Peyer's patch (tissue), 4 donors: Measurements from ENCODE around the gene BRSK1. TPM values are rescaled to one million over a fixed set of nuclear protein-coding genes. Genes with fewer than 3 reads are reported as not detected.

Source experiments
- DNase-seq, 3 donors: peaks; one replicate each; pipeline ENCODE4 v3.0.0-alpha.2; 2017 to 2019
- H3K27ac ChIP-seq, 4 donors: fragments of 200-600 bp; sonication (generic); one replicate each; pipeline ENCODE4 v1.5.1; 2016 to 2019
- H3K27me3 ChIP-seq, 2 donors: fragments of 200-600 bp; sonication (generic); one replicate each; pipeline ENCODE4 v1.5.1; 2019
- H3K36me3 ChIP-seq, 3 donors: fragments of 200-600 bp; sonication (generic); one replicate each; pipeline ENCODE4 v1.5.1; 2016 to 2019
- H3K4me1 ChIP-seq, 4 donors: fragments of 200-600 bp; sonication (generic); one replicate each; pipeline ENCODE4 v1.5.1; 2016 to 2019
- H3K4me3 ChIP-seq, 4 donors: fragments of 200-600 bp; sonication (generic); 1 replicate in 3 of 4; 2 replicates in 1 of 4; pipeline ENCODE4 v1.5.1; 2016 to 2019; ENCODE audit warnings: mild to moderate bottlenecking in 1 of 4
- H3K9me3 ChIP-seq, 4 donors: fragments of 200-600 bp; sonication (generic); one replicate each; pipeline ENCODE4 v1.5.1; 2016 to 2019; ENCODE audit warnings: mild to moderate bottlenecking in 1 of 4
- POLR2A ChIP-seq, 2 donors: fragments of 450-650 bp; IDR thresholded peaks; one replicate each; pipeline ENCODE4 v1.5.1; 2017; ENCODE audit warnings: antibody characterized with exemption in 2 of 2, mild to moderate bottlenecking in 2 of 2, moderate library complexity in 2 of 2
- total RNA-seq, 4 donors: library from RNA; depleted of rRNA; stranded (reverse); fragments of >200 nt; gene quantifications; one replicate each; pipeline ENCODE4 v1.1.0, GENCODE V29; 2016
- TF ChIP-seq, protein P1 (sequence below), 6 experiments: fragments of 450-650 bp in 4 of 6; fragments of 200-600 bp in 2 of 6; sonication (generic) in 1 of 6; IDR thresholded peaks; one replicate each; pipeline ENCODE4 v1.5.1; 2017 to 2019; ENCODE audit warnings: antibody characterized with exemption in 6 of 6, mild to moderate bottlenecking in 3 of 6, moderate library complexity in 1 of 6

The BRSK1 gene
- total RNA-seq, 4 donors from 2014 or later = 0.35 to 6.6 (median 3.0) TPM

- H3K4me3 ChIP-seq = peak overlapping the region in 1 of 4 donors; percentile 5
- H3K36me3 ChIP-seq = peaks cover 0 to 25% (median 0%) of the 10 kb centered on the region in 3 donors
- no peak for TF ChIP-seq POLR2A (IDR thresholded peaks at IDR 0.05)
- TF ChIP-seq, protein P1, sequence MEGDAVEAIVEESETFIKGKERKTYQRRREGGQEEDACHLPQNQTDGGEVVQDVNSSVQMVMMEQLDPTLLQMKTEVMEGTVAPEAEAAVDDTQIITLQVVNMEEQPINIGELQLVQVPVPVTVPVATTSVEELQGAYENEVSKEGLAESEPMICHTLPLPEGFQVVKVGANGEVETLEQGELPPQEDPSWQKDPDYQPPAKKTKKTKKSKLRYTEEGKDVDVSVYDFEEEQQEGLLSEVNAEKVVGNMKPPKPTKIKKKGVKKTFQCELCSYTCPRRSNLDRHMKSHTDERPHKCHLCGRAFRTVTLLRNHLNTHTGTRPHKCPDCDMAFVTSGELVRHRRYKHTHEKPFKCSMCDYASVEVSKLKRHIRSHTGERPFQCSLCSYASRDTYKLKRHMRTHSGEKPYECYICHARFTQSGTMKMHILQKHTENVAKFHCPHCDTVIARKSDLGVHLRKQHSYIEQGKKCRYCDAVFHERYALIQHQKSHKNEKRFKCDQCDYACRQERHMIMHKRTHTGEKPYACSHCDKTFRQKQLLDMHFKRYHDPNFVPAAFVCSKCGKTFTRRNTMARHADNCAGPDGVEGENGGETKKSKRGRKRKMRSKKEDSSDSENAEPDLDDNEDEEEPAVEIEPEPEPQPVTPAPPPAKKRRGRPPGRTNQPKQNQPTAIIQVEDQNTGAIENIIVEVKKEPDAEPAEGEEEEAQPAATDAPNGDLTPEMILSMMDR (IDR thresholded peaks at IDR 0.05) = no peak
- no peaks in the 10 kb centered on the region for H3K27me3 ChIP-seq
- peaks cover 0 to 70% (median 51%) of the 10 kb centered on the region in 4 donors for H3K4me1 ChIP-seq
- peak overlapping the region in 2 of 4 donors; percentile 39 to 99 for H3K27ac ChIP-seq
- DNase-seq = peak in 2 of 3 donors; percentile 49 to 62
- H3K9me3 ChIP-seq = no peaks in the 10 kb centered on the region
Observed at GRCh38 chr19:55251341-55252081, 32.3 kb upstream of the BRSK1 start.

DNA sequence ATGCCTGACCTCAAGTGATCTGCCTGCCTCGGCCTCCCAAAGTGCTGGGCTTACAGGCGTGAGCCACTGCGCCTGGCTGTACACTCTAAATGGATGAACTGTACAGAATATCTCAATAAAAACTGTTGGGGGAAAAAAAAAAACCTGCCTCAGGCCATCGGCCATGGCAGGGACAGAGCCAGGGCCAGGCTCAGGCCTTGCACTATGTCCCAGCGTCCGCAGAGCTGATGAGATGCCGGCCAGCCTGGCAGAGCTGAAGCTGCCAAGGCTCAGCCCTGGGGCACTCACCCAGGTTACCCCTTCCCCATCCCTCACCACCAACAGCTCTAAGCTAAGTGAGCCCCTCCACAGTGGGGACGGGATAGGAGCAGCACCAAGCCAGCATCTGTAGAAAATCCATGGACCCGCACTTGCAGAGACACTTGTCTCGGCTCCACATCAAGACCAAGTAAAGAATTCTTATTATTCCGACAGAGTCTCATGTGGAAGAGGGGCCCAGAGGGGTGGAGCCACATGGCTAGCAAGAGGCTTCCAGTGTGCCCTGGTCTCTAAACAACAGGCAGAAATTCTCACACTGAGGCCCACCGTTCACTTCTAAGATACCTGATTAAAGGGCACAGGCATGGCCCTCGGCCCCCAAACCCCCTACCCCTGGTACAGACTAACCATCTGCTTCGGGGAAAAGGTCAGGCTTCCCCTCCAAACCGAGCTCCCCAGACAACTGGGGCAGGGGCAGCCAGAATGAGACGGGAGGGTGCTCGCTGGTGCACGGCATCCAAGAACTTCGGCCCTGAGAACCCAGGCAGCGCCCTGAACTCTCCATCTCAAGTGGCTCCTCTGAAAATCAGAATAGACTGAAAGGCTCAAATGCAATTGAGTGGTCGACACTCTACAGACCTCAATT is 30.8 kb upstream of the BRSK1 start:
- Histone ChIP-seq H3K9me3 (no peaks in the 10 kb centered on the region), H3K36me3 (peaks cover 0 to 15% (median 0%) of the 10 kb centered on the region in 3 donors), H3K27ac (peak overlapping the region; percentile 36 to 99 (median 82)), H3K4me1 (peaks cover 0 to 70% (median 52%) of the 10 kb centered on the region in 4 donors), H3K27me3 (no peaks in the 10 kb centered on the region), H3K4me3 (peak overlapping the region in 2 of 4 donors; percentile 33 to 93)
- TF ChIP-seq POLR2A (IDR thresholded peaks at IDR 0.05) = no peak
- TF ChIP-seq, protein P1 (IDR thresholded peaks at IDR 0.05) = no peak
- no peak for DNase-seq

- peak in 2 of 3 donors; percentile 90 for DNase-seq
- H3K4me1 ChIP-seq = peaks cover 0 to 60% (median 45%) of the 10 kb centered on the region in 4 donors
- H3K27ac ChIP-seq = peak overlapping the region; percentile 72 to 99 (median 82)
Observed at GRCh38 chr19:55253842-55254624, 29.8 kb upstream of the BRSK1 start.

GRCh38 chr19:55254625-55254977 is 29.2 kb upstream of the BRSK1 start:
- Histone ChIP-seq H3K4me3 (peak overlapping the region; percentile 33 to 93 (median 44)), H3K9me3 (no peaks in the 10 kb centered on the region), H3K27ac (peak overlapping the region; percentile 72 to 99 (median 82)), H3K4me1 (peaks cover 0 to 58% (median 46%) of the 10 kb centered on the region in 4 donors), H3K27me3 (no peaks in the 10 kb centered on the region), H3K36me3 (peaks cover 0 to 15% (median 0%) of the 10 kb centered on the region in 3 donors)
- no peak for DNase-seq
- TF ChIP-seq POLR2A (IDR thresholded peaks at IDR 0.05) = no peak
- TF ChIP-seq, protein P1 (IDR thresholded peaks at IDR 0.05) = no peak

More at GRCh38 chr19:55253842-55254624, 29.8 kb upstream of the BRSK1 start:
- peak overlapping the region; percentile 33 to 93 (median 44) for H3K4me3 ChIP-seq
- H3K9me3 ChIP-seq = no peaks in the 10 kb centered on the region
- peaks cover 0 to 15% (median 0%) of the 10 kb centered on the region in 3 donors for H3K36me3 ChIP-seq
- no peaks in the 10 kb centered on the region for H3K27me3 ChIP-seq
- TF ChIP-seq, protein P1 (IDR thresholded peaks at IDR 0.05) = peak in 1 of 6 experiments; percentile 3
- no peak for TF ChIP-seq POLR2A (IDR thresholded peaks at IDR 0.05)
